SKM-1 treated with dmso at 0.1 percent for 144 hours (cell line): ENCODE data around the gene TSEN54.

Experiments
- DNase-seq: peaks from one replicate; lab custom pipeline; 2025; ENCODE audit not compliant: unreplicated experiment; lab: John Stamatoyannopoulos, UW

Gene TSEN54

GRCh38 chr17:75540923-75541503 lies 24.7 kb downstream of the TSEN54 start:
- DNase-seq: no peak

GRCh38 chr17:75542229-75542628 lies 25.9 kb downstream of the TSEN54 start:
- no peak for DNase-seq

- no peak for DNase-seq
These were observed 26.5 kb downstream of the TSEN54 start for GRCh38 chr17:75542728-75543336.

GRCh38 chr17:75544250-75544649 lies 27.9 kb downstream of the TSEN54 start:
- DNase-seq: no peak

GRCh38 chr17:75546181-75546580 lies 29.9 kb downstream of the TSEN54 start:
- no peak for DNase-seq

- no peak for DNase-seq
These were observed 30.8 kb downstream of the TSEN54 start for GRCh38 chr17:75547091-75547490.

- DNase-seq: no peak
These were observed 32.5 kb downstream of the TSEN54 start for GRCh38 chr17:75548813-75549212.

- no peak for DNase-seq
These were observed 33.2 kb downstream of the TSEN54 start for GRCh38 chr17:75549246-75550138.

GRCh38 chr17:75550139-75550465 lies 33.8 kb downstream of the TSEN54 start:
- no peak for DNase-seq

GRCh38 chr17:75551266-75551665 lies 34.9 kb downstream of the TSEN54 start:
- DNase-seq: no peak

GRCh38 chr17:75552425-75553294 lies 36.3 kb downstream of the TSEN54 start:
- DNase-seq: no peak

- DNase-seq: peak; percentile 33
These were observed 37.2 kb downstream of the TSEN54 start for GRCh38 chr17:75553295-75554110.

- no peak for DNase-seq
These were observed 39.4 kb downstream of the TSEN54 start for GRCh38 chr17:75555679-75556153.

- DNase-seq: no peak
These were observed 40.9 kb downstream of the TSEN54 start for GRCh38 chr17:75557075-75557851.

GRCh38 chr17:75557852-75558665 lies 41.7 kb downstream of the TSEN54 start:
- no peak for DNase-seq

- no peak for DNase-seq
These were observed 42.6 kb downstream of the TSEN54 start for GRCh38 chr17:75558666-75559530.

GRCh38 chr17:75559958-75560533 lies 43.7 kb downstream of the TSEN54 start:
- no peak for DNase-seq
